ENCODE data around the gene OR4D9.
A peak's percentile ranks its signal among the peaks of the same experiment; 100 is the strongest.

GRCh38 chr11:59463190-59463641 lies 48.1 kb upstream of the OR4D9 start:
- no peak for TF ChIP-seq USF2 (IDR thresholded peaks at IDR 0.05; ENCODE audit: low read length)
- peak in 1 of 3 experiments; percentile 31; a peak in 1 of 4 replicates for TF ChIP-seq CTCF (IDR thresholded peaks at IDR 0.05; ENCODE audit: control extremely low read depth in 1 of 3, insufficient read depth in 1 of 3, low read depth in 1 of 3, low read length in 3 of 3)
- TF ChIP-seq EZH2 (IDR thresholded peaks at IDR 0.05; ENCODE audit: low read depth, low read length, severe bottlenecking): no peak
- no peak for TF ChIP-seq ZNF274 (IDR thresholded peaks at IDR 0.05; ENCODE audit: borderline replicate concordance, extremely low read depth, low read length)
- TF ChIP-seq POLR2AphosphoS5 (IDR thresholded peaks at IDR 0.05; ENCODE audit: low read depth, low read length): no peak
- no peak for TF ChIP-seq MAX (IDR thresholded peaks at IDR 0.05)
- TF ChIP-seq RXRA (IDR thresholded peaks at IDR 0.05; ENCODE audit: insufficient read depth, low read depth, low read length): no peak
- TF ChIP-seq CEBPB (IDR thresholded peaks at IDR 0.05; ENCODE audit: low read depth, low read length): no peak
- no peak for TF ChIP-seq SRF (IDR thresholded peaks at IDR 0.05; ENCODE audit: low read depth, low read length)

Data from H1 (cell line).